Measurements from ENCODE around the gene MACROD2.

Gene MACROD2

DNA sequence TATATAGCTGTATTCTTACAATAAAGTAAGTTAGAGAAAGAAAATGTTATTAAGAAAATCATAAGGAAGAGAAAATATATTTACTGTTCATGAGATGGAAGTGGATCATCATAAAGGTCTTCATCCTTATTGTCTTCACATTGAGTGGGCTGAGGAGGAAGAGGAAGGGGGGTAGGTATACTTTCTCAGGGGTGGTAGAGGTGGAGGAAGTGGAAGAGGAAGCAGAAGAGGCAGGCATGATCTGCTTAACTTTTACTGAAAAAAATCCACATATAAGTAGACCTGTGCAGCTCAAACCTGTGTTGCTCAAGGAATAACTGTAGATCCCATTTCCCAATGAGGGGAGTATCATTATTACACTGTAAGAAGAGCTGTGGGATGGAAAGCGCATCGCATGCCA lies 1863.7 kb downstream of the MACROD2 start:
- DNase-seq = no peak

DNA sequence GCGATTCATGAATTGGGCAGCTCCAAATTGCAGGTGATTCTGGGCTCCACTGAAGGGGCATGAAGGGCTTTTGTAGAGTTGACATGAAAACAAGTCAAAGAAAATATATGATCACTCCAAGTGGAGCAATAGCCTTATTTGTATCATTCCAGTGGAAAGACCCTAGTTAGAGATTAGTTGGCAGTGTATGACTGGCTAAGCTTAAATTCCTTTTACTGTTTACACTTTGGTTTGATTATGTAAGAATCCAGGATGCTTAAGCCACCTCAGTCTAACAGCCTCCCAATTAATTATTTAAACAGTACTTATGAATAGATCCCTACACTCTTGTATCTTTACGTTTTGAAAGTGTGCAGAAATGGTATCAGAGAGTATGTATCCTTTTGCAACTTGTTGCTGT lies 1865.5 kb downstream of the MACROD2 start:
- no peak for DNase-seq

- no peak for DNase-seq
These were observed 1866.9 kb downstream of the MACROD2 start for GRCh38 chr20:15862178-15862577.

- DNase-seq = no peak
These were observed 1868.4 kb downstream of the MACROD2 start for GRCh38 chr20:15863735-15864134.

- no peak for DNase-seq
These were observed 1870.2 kb downstream of the MACROD2 start for GRCh38 chr20:15865553-15865952.

DNA sequence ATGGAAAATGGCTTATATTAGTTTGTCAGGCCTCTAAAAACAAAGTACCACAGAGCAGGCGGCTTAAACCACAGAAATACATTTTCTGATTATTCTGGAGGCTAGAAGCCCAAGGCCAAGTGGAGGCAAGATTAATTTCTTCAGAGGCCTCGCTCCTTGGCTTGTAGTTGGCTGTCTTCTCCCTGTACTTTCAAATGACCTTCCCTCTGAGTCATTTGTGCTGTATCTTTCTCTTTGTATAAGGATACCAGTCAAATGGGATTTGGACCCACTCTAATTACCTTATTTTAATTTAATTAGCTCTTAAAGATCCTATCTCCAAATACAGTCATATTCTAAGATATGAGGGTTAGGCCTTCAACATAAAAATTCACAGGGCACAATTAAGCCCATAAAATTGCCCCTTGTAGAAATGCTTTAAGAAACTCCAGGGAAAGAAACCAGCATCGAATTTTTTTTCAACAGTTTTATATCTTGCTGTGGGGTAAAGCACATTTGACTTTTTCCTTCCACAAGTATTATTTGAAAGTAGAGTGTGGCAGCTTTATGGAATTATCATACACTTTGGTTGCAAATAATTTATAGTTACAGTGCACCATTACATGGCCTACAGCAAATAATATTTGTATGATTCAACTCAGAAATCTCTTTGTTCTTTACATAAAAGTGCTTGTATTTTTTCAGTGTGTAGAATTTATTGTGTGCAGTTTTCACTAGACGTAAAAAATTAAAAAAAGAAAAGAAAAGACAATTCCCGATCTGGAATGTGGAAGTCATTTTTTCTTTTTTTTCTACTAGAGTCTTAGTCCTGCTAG lies 1871.8 kb downstream of the MACROD2 start:
- no peak for DNase-seq

GRCh38 chr20:15867899-15868298 lies 1872.6 kb downstream of the MACROD2 start:
- no peak for DNase-seq

DNA sequence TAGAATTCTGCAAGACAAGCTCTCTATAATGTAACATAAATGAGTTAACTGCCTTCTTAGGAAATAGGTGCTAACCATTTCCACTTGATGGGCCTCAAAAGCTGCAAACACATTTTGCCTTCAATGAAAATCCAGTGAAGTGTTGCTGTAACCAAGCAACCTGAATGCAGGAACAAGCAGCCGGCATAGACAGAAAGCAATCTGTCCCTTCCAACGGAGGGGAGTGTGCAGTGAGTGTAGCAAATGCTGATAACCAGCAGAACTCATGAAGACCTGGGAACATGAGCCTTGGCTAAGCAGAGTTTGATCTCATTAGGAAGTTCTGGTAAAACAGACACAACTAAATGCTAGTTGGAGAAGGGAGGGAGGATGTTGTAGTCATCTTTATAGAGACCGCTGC lies 1880.1 kb downstream of the MACROD2 start:
- peak in 1 of 2 donors; percentile 62 for DNase-seq

DNA sequence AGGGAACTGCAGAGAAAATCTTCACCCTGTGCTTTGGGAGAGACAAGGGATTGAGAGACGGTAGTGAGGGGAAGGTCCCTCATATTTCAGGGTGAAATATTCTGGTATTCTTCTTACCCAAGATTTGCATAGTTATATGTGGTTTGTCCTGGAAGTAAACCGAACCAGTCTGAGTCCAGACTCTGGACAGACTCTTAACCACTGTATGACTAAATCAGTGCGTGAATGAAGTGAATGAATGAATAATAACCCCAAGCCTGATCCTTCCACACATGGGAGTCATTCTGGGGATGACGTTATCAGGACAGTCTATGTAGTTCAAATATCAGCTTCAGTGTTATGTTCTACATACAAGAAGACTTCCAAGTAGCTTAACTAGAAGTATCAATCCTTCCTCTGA lies 1887.2 kb downstream of the MACROD2 start:
- no peak for DNase-seq

DNA sequence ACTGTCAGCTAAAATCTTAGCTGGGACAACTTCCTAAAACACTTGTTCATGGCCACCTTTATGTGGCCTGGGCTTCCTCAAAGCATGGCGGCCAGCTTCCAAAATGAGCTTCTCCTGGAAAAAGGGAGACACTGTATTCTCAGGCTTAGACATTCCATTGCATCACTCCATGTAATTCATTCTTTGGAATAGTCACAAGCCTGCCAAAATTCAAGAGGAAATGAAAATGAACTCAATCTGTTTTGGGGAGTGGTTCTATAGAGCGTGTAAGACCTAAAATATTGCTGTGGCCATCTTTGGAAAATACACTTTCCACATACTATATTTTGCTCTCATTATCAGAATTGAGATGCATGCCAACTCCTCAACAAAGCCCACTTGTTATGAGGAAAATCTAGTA lies 1890.9 kb downstream of the MACROD2 start:
- DNase-seq = no peak

- DNase-seq = no peak
These were observed 1892.1 kb downstream of the MACROD2 start for GRCh38 chr20:15887387-15887786.

GRCh38 chr20:15889061-15889460 lies 1893.7 kb downstream of the MACROD2 start:
- no peak for DNase-seq

DNA sequence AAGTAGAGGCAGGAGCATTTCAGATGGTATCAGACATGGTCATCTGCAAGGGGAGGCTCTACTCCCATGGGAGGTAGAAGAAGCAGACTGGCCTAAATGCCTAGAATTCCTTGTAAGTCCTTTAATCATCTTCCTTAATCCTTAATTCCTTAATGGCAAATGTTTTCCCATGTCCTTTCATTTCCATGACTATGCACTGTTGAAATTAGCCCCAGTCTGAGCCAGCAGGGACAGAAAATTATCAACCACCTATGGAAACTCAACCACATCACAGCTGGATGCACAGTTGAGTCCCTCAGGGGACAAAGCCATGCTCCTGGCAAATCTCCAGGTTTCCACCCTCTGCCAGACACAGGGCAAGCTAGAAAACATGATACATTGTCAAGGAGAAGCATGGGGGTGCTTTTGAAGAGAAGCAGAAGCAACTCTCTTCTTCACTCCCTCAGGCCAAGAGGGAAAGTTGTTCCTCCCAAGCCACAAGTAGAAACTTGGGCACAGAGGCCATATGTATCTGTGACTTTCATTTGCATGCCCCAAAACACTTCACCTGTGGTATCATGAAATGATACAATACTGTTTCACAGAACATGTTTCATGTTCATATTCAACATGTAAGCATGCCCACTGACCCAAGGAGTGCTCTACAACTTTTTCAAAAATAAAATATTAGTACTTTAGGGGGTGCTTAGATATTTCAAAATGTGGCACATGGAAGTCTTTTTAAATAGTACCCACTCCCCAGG lies 1894.4 kb downstream of the MACROD2 start:
- no peak for DNase-seq

GRCh38 chr20:15890407-15890982 lies 1895.2 kb downstream of the MACROD2 start:
- DNase-seq = no peak

DNA sequence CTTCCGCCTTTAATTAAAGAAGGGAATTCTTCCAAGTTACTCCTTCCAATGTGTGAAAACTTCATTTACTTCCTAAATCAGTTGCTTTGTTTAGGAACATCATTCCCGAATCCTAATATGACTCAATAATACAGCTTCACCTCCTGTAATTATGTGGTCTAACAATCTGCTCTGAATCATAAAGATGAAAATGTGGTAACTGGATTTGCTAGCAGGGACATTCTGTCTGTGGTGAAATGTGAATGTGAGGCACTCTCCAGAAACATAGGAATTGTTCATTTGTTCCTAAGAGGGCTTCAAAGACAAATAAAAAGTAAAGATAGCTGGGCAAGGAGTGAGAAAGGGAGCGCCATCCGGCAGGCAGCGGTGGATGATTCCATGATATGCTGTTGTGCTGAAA lies 1899.8 kb downstream of the MACROD2 start:
- DNase-seq = peak in 1 of 2 donors; percentile 41

DNA sequence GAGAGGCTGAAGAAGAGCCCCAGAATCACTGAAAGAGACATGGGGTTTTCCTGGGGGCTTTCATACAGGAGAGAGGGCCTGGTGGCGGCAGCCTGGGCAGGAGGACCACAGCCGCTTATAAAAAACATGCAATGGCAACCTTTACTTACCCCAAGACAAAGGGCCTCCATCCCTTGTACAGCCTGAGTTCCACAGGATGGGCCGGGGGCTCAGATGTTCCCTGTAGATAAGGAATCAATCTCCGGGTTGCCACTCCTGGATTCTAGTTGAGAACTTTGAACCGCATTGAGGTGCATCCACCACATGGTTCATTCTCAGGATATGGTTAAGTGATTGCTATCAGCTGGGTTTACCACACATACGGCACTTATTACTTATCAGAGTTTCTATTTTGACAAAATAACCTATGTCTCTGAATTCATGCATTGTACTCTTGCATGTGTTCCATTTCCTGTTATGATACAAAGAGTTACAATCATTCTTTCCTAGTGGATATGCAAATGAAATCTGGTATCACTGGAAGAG lies 1900.3 kb downstream of the MACROD2 start:
- no peak for DNase-seq

- DNase-seq = no peak
These were observed 1904.7 kb downstream of the MACROD2 start for GRCh38 chr20:15899967-15900366.

- no peak for DNase-seq
These were observed 1905.1 kb downstream of the MACROD2 start for GRCh38 chr20:15900443-15900842.

- DNase-seq = no peak
These were observed 1907.2 kb downstream of the MACROD2 start for GRCh38 chr20:15902493-15902892.

GRCh38 chr20:15905661-15906060 lies 1910.3 kb downstream of the MACROD2 start:
- DNase-seq = no peak

DNA sequence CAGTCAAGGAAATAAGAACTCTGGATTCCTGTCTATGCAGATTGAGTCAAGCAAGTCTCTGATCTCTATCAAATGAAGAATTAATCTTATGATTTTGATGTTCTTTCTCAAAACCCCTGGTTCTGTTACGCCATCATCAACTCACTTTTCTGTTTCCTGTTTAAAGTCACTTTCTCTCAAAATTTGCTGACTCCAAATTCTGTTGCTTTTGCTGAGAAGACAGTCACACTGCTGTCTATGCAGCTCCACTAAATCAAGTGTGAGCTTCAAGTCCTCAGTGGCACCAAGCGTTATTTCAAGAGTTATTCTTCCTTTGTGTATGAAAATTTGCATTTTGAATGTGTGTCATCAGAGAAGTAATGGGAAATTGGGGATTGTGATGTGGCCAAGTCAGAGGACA lies 1914.7 kb downstream of the MACROD2 start:
- DNase-seq = no peak

DNA sequence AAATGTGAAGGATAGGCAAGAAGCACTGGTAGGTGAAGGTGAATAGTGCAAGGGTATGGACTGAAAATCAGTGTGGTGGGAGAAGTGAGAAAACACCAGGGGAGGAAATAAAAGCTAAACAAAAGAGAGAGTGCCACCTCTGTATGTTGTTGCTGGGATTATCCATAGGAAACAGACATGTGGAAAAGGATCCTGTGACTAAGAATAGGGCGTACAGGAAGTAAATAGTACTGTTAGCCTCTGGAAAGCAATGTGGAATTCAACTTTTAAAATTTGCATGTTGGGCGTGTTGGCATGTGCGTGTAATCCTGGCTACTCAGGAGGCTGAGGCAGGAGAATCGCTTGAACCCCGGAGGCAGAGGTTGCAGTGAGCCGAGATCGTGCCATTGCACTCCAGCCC lies 1916.3 kb downstream of the MACROD2 start:
- no peak for DNase-seq

GRCh38 chr20:15913391-15914025 lies 1918.2 kb downstream of the MACROD2 start:
- DNase-seq = no peak

Measured in hippocampal formation (tissue), 2 donors.